Epithelial cell of proximal tubule (primary cell): ENCODE data around the gene SPSB2. TPM values are rescaled to one million over a fixed set of nuclear protein-coding genes. Genes with fewer than 3 reads are reported as not detected.
"Not testable (repeated sequence)": the region's sequence is repeated elsewhere in the genome, so short reads cannot be mapped to it uniquely, and the experiment has no call there.

Experiments used
- DNase-seq: peaks from one replicate; pipeline ENCODE4 v3.0.0-alpha.2; 2011; ENCODE audit warnings: low read depth
- H3K4me3 ChIP-seq: 2 replicates; pipeline ENCODE4 v1.5.1; 2011; ENCODE audit warnings: low read depth, mild to moderate bottlenecking, low read length
- CTCF ChIP-seq: conservative IDR thresholded peaks from 2 replicates; pipeline ENCODE4 v1.5.1; 2012; ENCODE audit warnings: low read depth, mild to moderate bottlenecking, low read length
- total RNA-seq: library from RNA; depleted of rRNA; stranded (reverse); fragments of >200 nt; gene quantifications from 2 replicates; pipeline ENCODE4 v1.2.3, GENCODE V29; 2015

SPSB2 gene
- total RNA-seq, 1 donor from 2014 or later, result 17.2 TPM

- no peak for TF ChIP-seq CTCF
- no peak for DNase-seq
- no peak overlapping the region for H3K4me3 ChIP-seq
These were observed 36.5 kb upstream of the SPSB2 start for GRCh38 chr12:6909421-6910145.

- not testable (repeated sequence) for DNase-seq, H3K4me3 ChIP-seq
These were observed 35.0 kb upstream of the SPSB2 start for GRCh38 chr12:6908141-6908540.

- H3K4me3 ChIP-seq, result peak overlapping the region; percentile 87
- TF ChIP-seq CTCF, result no peak
- DNase-seq, result no peak
These were observed 32.4 kb upstream of the SPSB2 start for GRCh38 chr12:6905414-6906040.

- TF ChIP-seq CTCF, result no peak
- H3K4me3 ChIP-seq, result peak within 1 kb of the TSS; percentile 87
- DNase-seq, result peak; percentile 64
These were observed 31.5 kb upstream of the SPSB2 start, which contains the start of gene LRRC23 for GRCh38 chr12:6904280-6905276. Gene LRRC23 (plus strand): TSS chr12:6904822. CDS start chr12:6905634, 812 bp downstream.

GRCh38 chr12:6903722-6904121 is 30.6 kb upstream of the SPSB2 start:
- TF ChIP-seq CTCF, result no peak
- no peak overlapping the region for H3K4me3 ChIP-seq
- no peak for DNase-seq

GRCh38 chr12:6902448-6902847 is 29.3 kb upstream of the SPSB2 start:
- TF ChIP-seq CTCF, result no peak

GRCh38 chr12:6899837-6900519 is 26.9 kb upstream of the SPSB2 start:
- no peak overlapping the region for H3K4me3 ChIP-seq
- no peak for DNase-seq
- no peak for TF ChIP-seq CTCF

More at GRCh38 chr12:6902448-6902847, 29.3 kb upstream of the SPSB2 start:
- DNase-seq, result no peak
- H3K4me3 ChIP-seq, result no peak overlapping the region
